ENCODE data around the gene CCL5.

DNA sequence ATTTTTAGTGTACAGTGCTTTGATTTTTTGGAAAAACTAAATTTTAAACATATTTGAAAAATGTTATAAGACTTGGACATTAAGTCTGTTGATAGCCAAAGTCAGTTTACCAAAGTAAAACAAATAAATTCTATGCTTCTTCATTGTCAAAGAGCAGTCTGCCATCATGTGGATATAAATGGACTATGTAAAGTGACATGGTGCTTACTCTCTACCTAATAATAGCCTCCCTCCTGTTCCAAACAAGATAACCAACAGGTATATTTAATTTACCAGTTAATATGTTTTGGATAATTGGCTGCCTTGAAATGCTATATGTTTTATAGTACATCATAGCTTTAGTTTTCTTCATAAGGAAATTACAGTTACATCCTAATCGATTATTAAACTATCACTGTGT is 55.0 kb downstream of the CCL5 start:
- TF ChIP-seq POLR2A (IDR thresholded peaks at IDR 0.05; ENCODE audit: low read depth, low read length) (no peak), EZH2 (IDR thresholded peaks at IDR 0.05; ENCODE audit: borderline replicate concordance, low read depth, low read length, severe bottlenecking) (no peak)
- TF ChIP-seq, protein P1, sequence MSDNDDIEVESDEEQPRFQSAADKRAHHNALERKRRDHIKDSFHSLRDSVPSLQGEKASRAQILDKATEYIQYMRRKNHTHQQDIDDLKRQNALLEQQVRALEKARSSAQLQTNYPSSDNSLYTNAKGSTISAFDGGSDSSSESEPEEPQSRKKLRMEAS (IDR thresholded peaks at IDR 0.05; ENCODE audit: insufficient read depth, insufficient read length), result no peak
- TF ChIP-seq, protein P2, sequence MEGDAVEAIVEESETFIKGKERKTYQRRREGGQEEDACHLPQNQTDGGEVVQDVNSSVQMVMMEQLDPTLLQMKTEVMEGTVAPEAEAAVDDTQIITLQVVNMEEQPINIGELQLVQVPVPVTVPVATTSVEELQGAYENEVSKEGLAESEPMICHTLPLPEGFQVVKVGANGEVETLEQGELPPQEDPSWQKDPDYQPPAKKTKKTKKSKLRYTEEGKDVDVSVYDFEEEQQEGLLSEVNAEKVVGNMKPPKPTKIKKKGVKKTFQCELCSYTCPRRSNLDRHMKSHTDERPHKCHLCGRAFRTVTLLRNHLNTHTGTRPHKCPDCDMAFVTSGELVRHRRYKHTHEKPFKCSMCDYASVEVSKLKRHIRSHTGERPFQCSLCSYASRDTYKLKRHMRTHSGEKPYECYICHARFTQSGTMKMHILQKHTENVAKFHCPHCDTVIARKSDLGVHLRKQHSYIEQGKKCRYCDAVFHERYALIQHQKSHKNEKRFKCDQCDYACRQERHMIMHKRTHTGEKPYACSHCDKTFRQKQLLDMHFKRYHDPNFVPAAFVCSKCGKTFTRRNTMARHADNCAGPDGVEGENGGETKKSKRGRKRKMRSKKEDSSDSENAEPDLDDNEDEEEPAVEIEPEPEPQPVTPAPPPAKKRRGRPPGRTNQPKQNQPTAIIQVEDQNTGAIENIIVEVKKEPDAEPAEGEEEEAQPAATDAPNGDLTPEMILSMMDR (IDR thresholded peaks at IDR 0.05; ENCODE audit: extremely low read depth in 1 of 2, insufficient read depth in 1 of 2, low read depth in 1 of 2, low read length in 2 of 2), result no peak

Measured in endothelial cell of umbilical vein (primary cell).